Measurements from ENCODE around the gene DNAH11.
A peak's percentile ranks its signal among the peaks of the same experiment; 100 is the strongest.
"Not testable (repeated sequence)": the region's sequence is repeated elsewhere in the genome, so short reads cannot be mapped to it uniquely, and the experiment has no call there.

DNAH11 gene

GRCh38 chr7:21893401-21893800 is 350.6 kb downstream of the DNAH11 start:
- no peak for DNase-seq

GRCh38 chr7:21898265-21898930 is 355.6 kb downstream of the DNAH11 start:
- no peak for DNase-seq

- no peak for DNase-seq
Measured at GRCh38 chr7:21902240-21902639, 359.4 kb downstream of the DNAH11 start.

GRCh38 chr7:21903020-21903786 is 360.4 kb downstream of the DNAH11 start:
- no peak for DNase-seq

GRCh38 chr7:21908746-21909145 is 365.9 kb downstream of the DNAH11 start:
- no peak for DNase-seq

GRCh38 chr7:21910253-21910652 is 367.4 kb downstream of the DNAH11 start:
- DNase-seq = no peak

- DNase-seq = no peak
Measured at GRCh38 chr7:21911341-21911875, 368.6 kb downstream of the DNAH11 start.

GRCh38 chr7:21912305-21912704 is 369.5 kb downstream of the DNAH11 start:
- DNase-seq = no peak

GRCh38 chr7:21912931-21913780 is 370.3 kb downstream of the DNAH11 start:
- DNase-seq = no peak

- no peak for DNase-seq
Measured at GRCh38 chr7:21914671-21915070, 371.8 kb downstream of the DNAH11 start.

- no peak for DNase-seq
Measured at GRCh38 chr7:21915140-21915539, 372.3 kb downstream of the DNAH11 start.

- no peak for DNase-seq
Measured at GRCh38 chr7:21916176-21916575, 373.3 kb downstream of the DNAH11 start.

- DNase-seq = no peak
Measured at GRCh38 chr7:21916629-21917028, 373.8 kb downstream of the DNAH11 start.

- no peak for DNase-seq
Measured at GRCh38 chr7:21918216-21918615, 375.4 kb downstream of the DNAH11 start.

- DNase-seq = no peak
Measured at GRCh38 chr7:21920936-21921335, 378.1 kb downstream of the DNAH11 start.

GRCh38 chr7:21922605-21923004 is 379.8 kb downstream of the DNAH11 start:
- DNase-seq = no peak

GRCh38 chr7:21923658-21924057 is 380.8 kb downstream of the DNAH11 start:
- DNase-seq = peak; percentile 47

- DNase-seq = no peak
Measured at GRCh38 chr7:21926448-21926847, 383.6 kb downstream of the DNAH11 start.

- no peak for DNase-seq
Measured at GRCh38 chr7:21927693-21928092, 384.9 kb downstream of the DNAH11 start.

- DNase-seq = not testable (repeated sequence)
Measured at GRCh38 chr7:21933293-21933692, 390.5 kb downstream of the DNAH11 start.

- no peak for DNase-seq
Measured at GRCh38 chr7:21934808-21935207, 392.0 kb downstream of the DNAH11 start.

- no peak for DNase-seq
Measured at GRCh38 chr7:21938463-21938862, 395.6 kb downstream of the DNAH11 start.

- DNase-seq = no peak
Measured at GRCh38 chr7:21939136-21939857, 396.5 kb downstream of the DNAH11 start.
